Body of pancreas (tissue), 4 donors: ENCODE measurements around the gene PIGM. TPM values are rescaled to one million over a fixed set of nuclear protein-coding genes. Genes with fewer than 3 reads are reported as not detected.
"Not testable (repeated sequence)": the region's sequence is repeated elsewhere in the genome, so short reads cannot be mapped to it uniquely, and the experiment has no call there.

ENCODE experiments used
- ATAC-seq: fragments of 150-250 bp; one replicate; pipeline ENCODE4 v1.9.1; 2016
- DNase-seq, 4 donors: peaks; one replicate each; pipeline ENCODE4 v3.0.0-alpha.2; 2019
- H3K27ac ChIP-seq, 4 donors: fragments of 200-600 bp; sonication (generic); 1 replicate in 3 of 4; 2 replicates in 1 of 4; pipeline versions ENCODE4 v1.5.1 to v1.6.1; 2016 to 2019; ENCODE audit warnings: mild to moderate bottlenecking in 1 of 4, mixed read lengths in 1 of 4, moderate library complexity in 1 of 4
- H3K27me3 ChIP-seq, 2 donors: fragments of 200-600 bp; sonication (generic); one replicate each; pipeline ENCODE4 v1.6.0; 2016; ENCODE audit warnings: mild to moderate bottlenecking in 1 of 2
- H3K36me3 ChIP-seq, 2 donors: fragments of 200-600 bp; sonication (generic); replicated peaks in 1 of 2; 2 replicates each; pipeline ENCODE4 v1.5.1; 2016; ENCODE audit warnings: low read depth in 2 of 2; ENCODE audit not compliant: insufficient read depth in 1 of 2
- H3K4me1 ChIP-seq: fragments of 200-600 bp; sonication (generic); one replicate; pipeline ENCODE4 v1.6.0; 2016
- H3K4me3 ChIP-seq, 2 donors: fragments of 200-600 bp; sonication (generic); 1 replicate in 1 of 2; 2 replicates in 1 of 2; pipeline ENCODE4 v1.5.1; 2016 to 2019
- H3K9me3 ChIP-seq, 3 donors: fragments of 200-600 bp; sonication (generic); 1 replicate in 2 of 3; 2 replicates in 1 of 3; pipeline ENCODE4 v1.5.1; 2016
- POLR2A ChIP-seq, 3 donors: fragments of 450-650 bp; IDR thresholded peaks; one replicate each; pipeline ENCODE4 v1.6.1; 2016; ENCODE audit warnings: antibody characterized with exemption in 3 of 3, mild to moderate bottlenecking in 2 of 3
- WGBS, 2 donors: methylation state at CpG; one replicate each; pipeline ENCODE4 v1.1.5; 2017; 5-methylcytosine and 5-hydroxymethylcytosine counted together
- intact Hi-C: fragments of 100-400 bp; cut with DNase I; formaldehyde crosslinking; loops from one replicate; pipeline ENCODE4 v1.15.1; 2023
- total RNA-seq, 2 donors: library from RNA; depleted of rRNA; stranded (reverse); fragments of >200 nt; gene quantifications; one replicate each; pipeline ENCODE4 v1.1.0, GENCODE V29; 2016
- TF ChIP-seq, protein P1 (sequence below), 7 experiments: fragments of 450-650 bp in 4 of 7; fragments of 200-600 bp in 3 of 7; sonication (generic) in 3 of 7; IDR thresholded peaks; one replicate each; pipeline ENCODE4 v1.5.1; 2016 to 2019; ENCODE audit warnings: antibody characterized with exemption in 7 of 7

Gene PIGM
- total RNA-seq, 2 donors from 2014 or later, result 4.9 to 7.8 TPM

DNA sequence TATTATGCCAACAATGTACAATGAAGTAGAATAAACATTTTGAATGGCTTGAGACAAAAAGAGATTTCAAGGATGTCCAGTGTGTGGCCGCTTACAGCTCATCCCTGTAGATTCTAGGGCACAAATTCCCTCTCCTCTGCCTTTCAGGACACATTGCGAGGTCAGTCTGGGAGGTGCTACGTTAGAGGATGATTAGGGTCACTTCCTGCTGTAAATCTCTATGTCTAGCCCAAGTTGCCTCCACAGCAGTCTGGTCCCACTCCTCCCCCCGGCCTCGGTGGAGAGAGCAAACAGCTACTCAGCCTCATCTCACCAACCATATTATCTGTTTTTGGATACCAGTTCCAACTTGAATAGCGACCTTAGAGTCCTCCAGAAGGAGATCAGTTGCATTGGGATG is 21.1 kb upstream of the PIGM start:
- intact Hi-C loops, result loop anchor here (5.0 kb wide), 1 partner anchor 34 kb away; no protein-coding TSS in a partner anchor
- H3K9me3 ChIP-seq, result no peaks in the 10 kb centered on the region
- TF ChIP-seq, protein P1, sequence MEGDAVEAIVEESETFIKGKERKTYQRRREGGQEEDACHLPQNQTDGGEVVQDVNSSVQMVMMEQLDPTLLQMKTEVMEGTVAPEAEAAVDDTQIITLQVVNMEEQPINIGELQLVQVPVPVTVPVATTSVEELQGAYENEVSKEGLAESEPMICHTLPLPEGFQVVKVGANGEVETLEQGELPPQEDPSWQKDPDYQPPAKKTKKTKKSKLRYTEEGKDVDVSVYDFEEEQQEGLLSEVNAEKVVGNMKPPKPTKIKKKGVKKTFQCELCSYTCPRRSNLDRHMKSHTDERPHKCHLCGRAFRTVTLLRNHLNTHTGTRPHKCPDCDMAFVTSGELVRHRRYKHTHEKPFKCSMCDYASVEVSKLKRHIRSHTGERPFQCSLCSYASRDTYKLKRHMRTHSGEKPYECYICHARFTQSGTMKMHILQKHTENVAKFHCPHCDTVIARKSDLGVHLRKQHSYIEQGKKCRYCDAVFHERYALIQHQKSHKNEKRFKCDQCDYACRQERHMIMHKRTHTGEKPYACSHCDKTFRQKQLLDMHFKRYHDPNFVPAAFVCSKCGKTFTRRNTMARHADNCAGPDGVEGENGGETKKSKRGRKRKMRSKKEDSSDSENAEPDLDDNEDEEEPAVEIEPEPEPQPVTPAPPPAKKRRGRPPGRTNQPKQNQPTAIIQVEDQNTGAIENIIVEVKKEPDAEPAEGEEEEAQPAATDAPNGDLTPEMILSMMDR (IDR thresholded peaks at IDR 0.05), result no peak
- no peak for TF ChIP-seq POLR2A (IDR thresholded peaks at IDR 0.05)
- H3K27ac ChIP-seq, result no peak overlapping the region
- H3K36me3 ChIP-seq, result no peaks in the 10 kb centered on the region
- DNase-seq (no peak), ATAC-seq (no peak)
- WGBS, 2 donors, result 55 to 56% methylated on average over 6 of the region's 6 CpGs
- no peaks in the 10 kb centered on the region for H3K4me1 ChIP-seq
- H3K4me3 ChIP-seq, result no peak overlapping the region
- H3K27me3 ChIP-seq, result no peaks in the 10 kb centered on the region

DNA sequence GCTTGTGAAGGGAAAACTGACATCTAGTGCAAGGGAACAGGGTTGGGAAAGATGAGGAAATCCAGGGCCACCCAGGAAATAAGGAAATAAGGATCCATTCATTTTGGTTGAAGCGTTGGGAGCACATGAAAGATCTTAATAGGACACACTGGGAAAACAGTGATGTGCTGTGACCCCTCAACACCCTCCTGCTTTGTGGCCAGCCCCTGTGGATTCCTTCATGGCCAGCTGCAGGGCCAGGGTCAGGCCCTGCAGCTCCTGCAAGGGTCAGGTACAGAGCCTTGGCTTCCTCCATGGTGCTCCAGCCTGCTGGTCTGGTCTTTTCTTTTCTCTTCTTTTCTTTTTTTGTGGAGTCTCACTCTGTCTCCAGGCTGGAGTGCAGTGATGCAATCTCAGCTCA is 18.8 kb upstream of the PIGM start:
- 64 to 79% methylated on average over 1 of the region's 1 CpG for WGBS, 2 donors

DNA sequence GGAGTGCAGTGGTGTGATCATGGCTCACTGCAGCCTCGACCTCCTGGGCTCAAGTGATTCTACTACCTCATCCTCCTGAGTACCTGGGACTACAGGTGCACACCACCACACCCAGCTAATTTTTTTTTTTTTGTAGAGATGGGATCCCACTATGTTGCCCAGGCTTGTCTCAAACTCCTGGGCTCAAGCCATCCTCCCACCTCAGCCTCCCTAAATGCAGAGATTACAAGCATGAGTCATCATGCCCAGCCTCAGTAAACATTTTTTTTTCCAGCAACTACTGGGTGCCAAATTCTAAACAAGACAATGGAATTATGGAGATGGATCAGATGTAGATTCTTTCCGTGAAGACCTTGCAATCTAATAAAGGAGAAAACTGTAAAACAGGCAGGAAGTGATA is 18.4 kb upstream of the PIGM start:
- H3K4me1 ChIP-seq, result peaks cover 11% of the 10 kb centered on the region
- H3K36me3 ChIP-seq, H3K4me3 ChIP-seq, H3K9me3 ChIP-seq, ATAC-seq, H3K27ac ChIP-seq, H3K27me3 ChIP-seq, DNase-seq: not testable (repeated sequence)
- intact Hi-C loops, result loop anchor here (5.0 kb wide), 1 partner anchor 37 kb away; no protein-coding TSS in a partner anchor
- 68 to 73% methylated on average over 2 of the region's 2 CpGs for WGBS, 2 donors

More for the DNA sequence above, 18.8 kb upstream of the PIGM start:
- ATAC-seq (no peak), DNase-seq (no peak)
- no peaks in the 10 kb centered on the region for H3K9me3 ChIP-seq
- H3K27me3 ChIP-seq, result no peaks in the 10 kb centered on the region
- no peak overlapping the region for H3K4me3 ChIP-seq
- no peak overlapping the region for H3K27ac ChIP-seq
- intact Hi-C loops, result loop anchor here (5.0 kb wide), 1 partner anchor 37 kb away; no protein-coding TSS in a partner anchor
- peaks cover 11% of the 10 kb centered on the region for H3K4me1 ChIP-seq
- no peaks in the 10 kb centered on the region for H3K36me3 ChIP-seq
- TF ChIP-seq POLR2A (IDR thresholded peaks at IDR 0.05), result no peak
- TF ChIP-seq, protein P1 (IDR thresholded peaks at IDR 0.05), result no peak

DNA sequence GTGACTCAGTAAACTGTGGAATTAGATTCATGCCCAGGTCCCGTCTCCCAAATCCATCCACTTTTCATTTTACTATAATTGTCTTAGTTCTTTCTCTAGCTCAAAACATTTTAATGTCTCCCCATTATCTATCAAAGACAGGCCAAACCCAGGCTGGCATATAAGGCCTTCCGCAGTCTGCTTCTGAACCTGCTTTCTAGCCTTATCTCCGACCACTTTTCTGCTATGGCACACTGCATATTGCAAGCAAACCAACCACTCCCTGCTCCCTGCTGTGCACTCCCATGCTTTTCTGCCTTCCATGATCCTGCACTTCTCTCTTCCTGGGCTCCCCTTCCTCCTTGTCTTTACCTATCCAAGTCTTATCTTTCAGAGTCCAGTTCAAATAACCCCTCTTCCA is 17.3 kb upstream of the PIGM start:
- H3K9me3 ChIP-seq, result no peaks in the 10 kb centered on the region
- 72 to 78% methylated on average over 3 of the region's 3 CpGs for WGBS, 2 donors
- DNase-seq, result no peak
- peaks cover 11% of the 10 kb centered on the region for H3K4me1 ChIP-seq
- intact Hi-C loops, result no loop called here
- H3K4me3 ChIP-seq, result no peak overlapping the region
- no peaks in the 10 kb centered on the region for H3K36me3 ChIP-seq
- ATAC-seq, result no peak
- H3K27ac ChIP-seq, result no peak overlapping the region
- no peaks in the 10 kb centered on the region for H3K27me3 ChIP-seq
- TF ChIP-seq POLR2A (IDR thresholded peaks at IDR 0.05), result no peak
- TF ChIP-seq, protein P1 (IDR thresholded peaks at IDR 0.05), result no peak

DNA sequence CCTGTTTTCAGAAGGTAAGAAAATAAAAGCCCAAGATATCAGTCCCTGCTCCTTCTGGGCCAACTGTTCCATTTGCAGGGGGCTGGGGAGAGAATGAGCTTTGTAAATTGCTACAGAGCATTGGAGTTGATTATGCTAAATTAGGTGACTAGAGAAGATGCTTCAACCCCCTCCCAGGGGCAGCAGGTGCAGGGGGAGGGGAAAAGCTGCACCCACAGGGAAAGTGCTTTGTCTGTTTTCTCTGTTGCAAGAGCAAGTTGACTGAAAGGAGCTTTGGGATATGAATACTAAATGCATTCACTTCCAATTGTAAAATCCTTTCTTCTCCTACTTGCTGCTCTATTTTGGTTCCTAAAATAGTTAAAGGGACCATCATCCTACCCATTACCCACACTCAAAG is 16.5 kb upstream of the PIGM start:
- H3K36me3 ChIP-seq, result no peaks in the 10 kb centered on the region
- H3K27me3 ChIP-seq, result no peaks in the 10 kb centered on the region
- ATAC-seq (no peak), DNase-seq (no peak)
- TF ChIP-seq, protein P1 (IDR thresholded peaks at IDR 0.05), result no peak
- no peak for TF ChIP-seq POLR2A (IDR thresholded peaks at IDR 0.05)
- intact Hi-C loops, result no loop called here
- H3K4me1 ChIP-seq, result peaks cover 11% of the 10 kb centered on the region
- no peak overlapping the region for H3K4me3 ChIP-seq
- no peak overlapping the region for H3K27ac ChIP-seq
- H3K9me3 ChIP-seq, result no peaks in the 10 kb centered on the region
